Coronary artery (tissue), 2 donors: ENCODE results near the gene NDUFS8.

Source experiments
- DNase-seq: peaks from one replicate; pipeline ENCODE4 v3.0.0-alpha.2; 2017; ENCODE audit warnings: low spot score
- H3K27ac ChIP-seq, 2 donors: fragments of 200-600 bp; sonication (generic); one replicate each; pipeline ENCODE4 v1.5.1; 2016 to 2019
- H3K4me3 ChIP-seq: fragments of 200-600 bp; sonication (generic); 2 replicates; pipeline ENCODE4 v1.5.1; 2016; ENCODE audit warnings: mild to moderate bottlenecking, moderate library complexity
- CTCF ChIP-seq: fragments of 200-600 bp; sonication (generic); IDR thresholded peaks from one replicate; pipeline ENCODE4 v1.5.1; 2019; ENCODE audit warnings: antibody characterized with exemption

NDUFS8 gene

DNA sequence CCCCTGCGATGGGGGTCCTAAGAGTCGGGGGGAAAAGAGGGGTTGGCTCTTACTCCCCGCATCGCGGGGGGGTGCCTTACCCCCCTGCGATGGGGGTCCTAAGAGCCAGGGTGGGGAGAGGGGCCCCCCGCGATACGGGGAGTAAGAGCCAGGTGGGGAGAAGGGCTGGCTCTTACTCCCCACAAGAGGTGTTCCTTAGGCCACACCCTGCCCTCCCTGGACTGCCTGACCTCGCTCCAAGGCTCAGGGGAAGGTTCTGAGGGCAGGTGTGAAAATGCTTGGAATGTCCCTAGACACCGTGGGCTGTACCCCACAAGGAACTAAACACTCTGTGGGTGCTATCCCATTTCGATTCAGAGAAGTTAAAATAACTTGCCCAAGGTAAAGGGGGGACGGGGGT, 34.4 kb upstream of the NDUFS8 start:
- no peak for DNase-seq
- Histone ChIP-seq H3K27ac (no peak overlapping the region), H3K4me3 (no peak overlapping the region)
- TF ChIP-seq CTCF = no peak

- TF ChIP-seq CTCF = no peak
- Histone ChIP-seq H3K4me3 (no peak overlapping the region), H3K27ac (no peak overlapping the region)
- peak; percentile 74 for DNase-seq
Measured at GRCh38 chr11:67996622-67997474, 33.6 kb upstream of the NDUFS8 start.

DNA sequence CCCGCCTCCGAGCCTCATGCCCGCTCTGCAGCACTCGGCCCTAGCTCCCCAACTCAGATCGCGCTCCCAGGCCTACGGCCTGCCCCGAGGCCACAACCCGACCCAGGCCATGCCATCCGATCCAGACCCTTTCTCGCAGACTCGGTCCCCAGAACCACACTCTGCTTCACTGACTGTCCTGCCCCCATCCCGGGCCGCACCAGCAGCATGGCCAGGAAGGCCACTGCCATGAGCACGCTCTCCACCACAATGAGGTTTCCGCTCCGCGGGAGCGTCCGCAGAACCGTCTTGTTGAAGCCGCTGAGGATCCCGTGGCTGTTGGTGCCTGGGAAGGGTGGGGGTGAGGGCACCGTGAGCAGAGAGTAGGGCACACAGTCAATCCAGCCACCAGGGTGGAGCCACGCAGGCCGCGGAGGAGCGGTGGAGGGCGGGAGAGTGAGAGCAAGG, 33.0 kb upstream of the NDUFS8 start:
- DNase-seq = peak; percentile 71
- H3K4me3 ChIP-seq = no peak overlapping the region
- H3K27ac ChIP-seq = no peak overlapping the region
- no peak for TF ChIP-seq CTCF

GRCh38 chr11:67998150-67999045, 32.1 kb upstream of the NDUFS8 start:
- DNase-seq = peak; percentile 64
- H3K27ac ChIP-seq = no peak overlapping the region
- TF ChIP-seq CTCF = no peak
- H3K4me3 ChIP-seq = no peak overlapping the region

GRCh38 chr11:67999201-67999629, 31.3 kb upstream of the NDUFS8 start:
- no peak overlapping the region for H3K27ac ChIP-seq
- TF ChIP-seq CTCF = no peak
- H3K4me3 ChIP-seq = no peak overlapping the region
- DNase-seq = peak; percentile 70

DNA sequence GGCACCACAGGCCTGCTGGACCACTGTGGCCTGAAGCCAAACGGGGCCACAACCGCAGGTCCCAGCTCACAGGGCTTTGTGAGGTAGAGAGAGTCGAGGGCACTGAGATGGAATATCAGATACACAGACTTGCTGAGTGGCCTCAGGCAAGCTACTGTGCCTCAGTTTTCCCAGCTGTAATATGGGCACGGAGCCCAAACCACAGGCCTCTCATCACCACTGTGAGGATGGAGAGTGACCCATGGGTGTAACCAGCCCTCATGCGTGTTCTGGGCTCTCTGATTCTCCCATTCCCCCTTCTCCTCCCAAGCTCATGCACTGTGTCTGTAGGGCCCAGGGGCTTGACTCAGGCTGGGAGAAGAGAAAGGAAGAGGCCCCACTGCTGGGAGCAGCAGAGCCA, 30.8 kb upstream of the NDUFS8 start:
- H3K27ac ChIP-seq = no peak overlapping the region
- no peak for DNase-seq

More for the DNA sequence above, 30.8 kb upstream of the NDUFS8 start:
- H3K4me3 ChIP-seq = no peak overlapping the region
- no peak for TF ChIP-seq CTCF
